Activated CD4-positive, alpha-beta T cell treated with anti-CD3 and anti-CD28 coated beads for 24 hours (primary cell): ENCODE data around the gene ST7.
"Not testable (repeated sequence)": the region's sequence is repeated elsewhere in the genome, so short reads cannot be mapped to it uniquely, and the experiment has no call there.

ENCODE experiments used
- DNase-seq, 2 donors: peaks; one replicate each; pipeline ENCODE4 v3.0.0-alpha.2; 2020; ENCODE audit warnings: low read depth in 2 of 2

The ST7 gene

DNA sequence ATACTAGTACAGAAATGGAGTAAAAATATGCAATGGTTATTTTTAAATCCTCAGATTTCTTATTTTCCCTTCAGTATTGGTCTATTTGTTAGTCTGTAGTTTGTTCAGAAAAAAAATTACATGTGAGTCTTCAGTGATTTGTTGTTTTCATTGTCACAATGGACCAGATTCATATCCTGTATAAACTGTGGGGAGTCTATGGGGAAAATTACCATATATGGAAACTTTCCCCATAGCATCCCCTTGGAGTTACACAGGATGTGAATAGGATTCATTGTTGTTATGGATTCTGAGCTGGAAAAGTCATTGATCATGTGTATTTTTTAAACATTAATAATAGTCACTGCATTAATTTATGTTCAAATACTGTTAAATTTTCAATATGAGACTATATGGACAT lies 72.6 kb downstream of the ST7 start:
- no peak for DNase-seq

DNA sequence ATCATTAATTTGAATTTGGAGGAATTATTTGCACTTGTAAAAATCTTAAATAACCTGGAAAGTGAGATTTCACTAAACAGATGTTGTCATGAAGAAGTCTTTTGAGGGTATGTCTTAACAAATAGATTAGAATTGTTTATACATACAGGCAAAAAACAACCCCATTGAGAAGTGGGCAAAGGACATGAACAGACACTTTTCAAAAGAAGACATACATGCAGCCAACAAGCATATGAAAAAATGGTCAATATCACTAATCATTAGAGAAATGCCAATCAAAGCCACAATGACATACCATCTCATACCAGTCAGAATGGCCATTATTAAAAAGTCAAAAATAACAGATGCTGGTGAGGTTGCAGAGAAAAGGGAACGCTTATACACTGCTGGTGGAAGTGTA lies 77.0 kb downstream of the ST7 start:
- DNase-seq: not testable (repeated sequence)

DNA sequence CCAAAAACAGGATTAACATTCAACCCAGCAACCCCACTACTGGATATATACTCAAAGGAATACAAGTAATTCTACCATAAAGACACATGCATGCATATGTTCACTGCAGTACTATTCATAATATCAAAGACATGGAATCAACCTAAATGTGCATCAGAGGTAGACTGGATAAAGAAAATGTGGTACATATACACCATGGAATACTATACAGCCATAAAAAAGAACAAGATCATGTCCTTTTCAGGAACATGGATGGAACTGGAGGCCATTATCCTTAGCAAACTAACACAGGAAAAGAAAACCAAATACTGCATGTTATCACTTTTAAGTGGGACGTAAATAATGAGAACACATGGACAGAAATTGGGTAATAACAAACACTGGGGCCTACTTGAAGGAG lies 77.5 kb downstream of the ST7 start:
- DNase-seq: not testable (repeated sequence)

DNA sequence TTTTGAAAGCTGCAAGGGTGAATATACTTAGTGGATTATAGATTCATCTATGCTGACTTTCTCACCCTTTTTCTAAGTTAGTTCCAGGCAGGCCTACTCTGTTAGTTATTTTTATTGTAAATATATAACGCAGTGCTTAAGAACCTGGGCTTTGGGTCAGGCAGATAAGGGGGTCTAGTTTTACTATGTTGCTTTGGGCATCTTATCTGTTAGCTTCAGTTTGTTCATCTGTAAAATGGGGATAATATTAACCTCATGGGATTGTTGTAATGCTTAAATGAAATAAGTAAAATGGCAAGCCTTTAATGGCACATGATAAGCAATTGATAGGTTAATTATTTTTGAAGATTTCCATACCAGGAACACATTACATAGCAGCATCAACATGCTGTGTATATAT lies 79.5 kb downstream of the ST7 start:
- DNase-seq: no peak

DNA sequence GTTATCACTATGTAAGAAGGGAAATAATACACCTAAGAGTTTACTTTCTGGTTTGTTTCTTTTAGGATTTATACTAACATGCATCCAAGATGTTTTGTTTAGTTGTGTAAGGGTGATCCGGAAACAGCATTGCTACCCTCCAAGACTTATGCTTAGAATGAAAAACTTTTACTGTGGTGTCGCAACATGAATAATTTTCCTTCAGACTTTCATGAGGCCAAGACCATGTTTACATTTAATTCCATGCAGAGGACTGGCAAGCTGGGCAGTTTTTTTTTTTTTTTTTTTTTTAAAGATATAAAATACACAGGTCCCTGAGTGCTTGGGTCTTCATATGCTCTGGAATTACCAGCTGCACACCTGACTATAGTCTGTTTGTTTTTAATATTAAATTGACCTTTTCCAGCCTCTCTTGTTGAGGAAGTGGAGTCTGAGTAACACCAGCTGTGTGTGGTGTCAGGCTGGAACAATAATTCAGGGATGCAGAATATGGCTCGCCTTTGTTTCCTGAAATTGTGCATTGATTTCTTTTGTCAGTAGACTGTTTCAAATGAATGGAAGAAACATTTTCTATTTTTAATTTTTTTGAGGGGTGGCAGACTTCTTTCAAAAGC lies 81.7 kb downstream of the ST7 start:
- no peak for DNase-seq

DNA sequence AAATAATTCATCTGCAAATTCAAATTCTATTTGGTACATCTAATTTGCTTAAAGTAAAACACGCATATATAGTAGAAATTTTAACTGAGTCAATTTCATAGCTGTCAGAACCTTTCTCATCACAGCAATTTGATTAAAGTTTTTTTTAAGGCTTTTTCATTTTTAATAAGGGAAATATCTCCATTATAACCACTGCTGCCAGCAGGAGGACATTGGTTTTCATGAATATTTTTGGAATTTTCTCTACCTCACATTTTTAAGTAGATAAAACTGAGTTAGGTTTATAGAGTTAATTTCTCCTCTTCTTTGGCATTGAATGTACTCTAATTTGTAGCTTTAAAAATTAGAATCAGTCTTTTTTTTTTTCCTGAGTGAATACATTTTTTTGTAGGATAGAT lies 82.2 kb downstream of the ST7 start:
- DNase-seq: no peak

DNA sequence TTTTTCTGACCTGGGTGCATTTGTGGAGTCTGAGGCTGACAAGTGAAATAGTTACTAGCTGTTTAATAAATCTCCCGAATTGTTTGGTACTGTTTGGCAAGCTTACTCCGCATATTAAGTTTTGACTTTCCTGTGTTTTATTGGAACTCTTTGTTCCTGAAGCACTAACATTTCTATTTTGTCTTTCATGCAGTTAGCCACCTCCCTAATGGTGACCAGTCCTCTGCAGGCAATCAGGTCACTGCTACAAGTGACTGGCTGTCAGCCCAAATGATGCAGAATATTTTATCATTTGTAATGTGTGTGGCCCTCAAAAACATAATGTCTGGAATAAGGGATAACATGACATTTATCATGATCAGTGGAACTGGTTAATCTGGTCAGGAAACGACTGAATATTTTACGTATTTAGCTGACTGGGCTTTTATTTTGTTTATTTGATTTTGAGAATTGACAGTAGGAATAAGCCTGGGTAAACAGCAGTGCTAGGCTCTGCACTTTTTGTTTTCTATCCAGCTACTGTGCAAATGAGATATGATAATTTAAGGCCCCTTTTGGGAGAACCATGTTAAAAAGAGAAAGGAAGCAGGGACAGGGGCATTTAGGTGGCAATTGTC lies 82.9 kb downstream of the ST7 start:
- DNase-seq: no peak

DNA sequence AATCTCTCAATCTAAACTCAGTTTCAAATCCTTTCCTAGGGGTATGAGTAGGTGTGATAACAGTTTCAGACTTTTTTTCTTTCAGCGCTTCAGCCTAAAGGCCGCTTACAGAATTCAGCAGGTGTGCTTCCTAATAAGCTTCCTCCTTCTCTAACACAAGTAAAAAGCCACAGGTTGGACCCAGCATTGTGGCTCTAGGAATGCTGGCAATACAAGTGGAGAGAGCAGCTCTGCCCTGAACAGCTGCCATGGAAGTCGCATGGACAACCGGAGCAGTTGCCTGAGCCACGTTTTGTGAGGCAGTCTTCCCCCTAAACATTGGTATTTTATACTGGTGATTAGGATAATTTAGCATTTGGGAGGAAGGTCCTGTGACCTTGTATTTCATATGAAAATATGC lies 83.5 kb downstream of the ST7 start:
- no peak for DNase-seq

DNA sequence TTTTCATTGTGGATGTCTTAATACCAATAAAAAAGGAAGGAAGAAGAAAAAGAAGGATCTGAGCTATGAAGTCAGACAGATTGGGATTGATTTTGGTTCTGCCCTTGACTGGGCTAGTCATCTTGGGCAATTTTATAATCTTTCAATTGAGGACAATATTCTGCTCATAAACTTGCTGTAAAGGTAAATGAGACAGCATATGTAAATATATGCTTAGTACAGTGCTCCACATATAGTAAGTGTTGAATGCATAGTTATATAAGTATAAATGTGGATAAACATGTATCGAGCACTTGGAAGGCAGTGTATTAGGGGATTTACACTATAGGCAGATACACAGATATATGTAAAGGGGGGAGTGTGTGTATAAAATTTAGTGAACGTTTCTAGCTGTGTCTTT lies 85.1 kb downstream of the ST7 start:
- no peak for DNase-seq

DNA sequence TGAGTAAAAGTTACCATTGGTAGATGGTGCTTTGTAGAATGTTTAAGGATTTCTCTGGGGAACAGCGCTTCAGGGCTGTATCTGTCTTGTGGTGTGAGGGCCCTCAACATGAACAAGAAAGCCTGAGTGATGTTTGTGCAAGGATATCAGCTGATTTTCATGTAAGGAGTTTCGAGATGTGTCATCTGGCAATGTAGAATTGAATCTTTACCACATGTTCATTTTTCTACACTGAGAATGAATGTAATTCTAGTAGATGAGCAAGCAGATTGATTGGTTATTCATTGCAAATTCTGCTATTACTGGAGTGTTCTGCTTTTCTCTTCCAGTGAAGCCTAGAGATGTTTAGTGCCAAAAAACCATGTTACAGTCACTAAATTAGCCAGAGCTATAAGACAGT lies 87.7 kb downstream of the ST7 start:
- DNase-seq: no peak

DNA sequence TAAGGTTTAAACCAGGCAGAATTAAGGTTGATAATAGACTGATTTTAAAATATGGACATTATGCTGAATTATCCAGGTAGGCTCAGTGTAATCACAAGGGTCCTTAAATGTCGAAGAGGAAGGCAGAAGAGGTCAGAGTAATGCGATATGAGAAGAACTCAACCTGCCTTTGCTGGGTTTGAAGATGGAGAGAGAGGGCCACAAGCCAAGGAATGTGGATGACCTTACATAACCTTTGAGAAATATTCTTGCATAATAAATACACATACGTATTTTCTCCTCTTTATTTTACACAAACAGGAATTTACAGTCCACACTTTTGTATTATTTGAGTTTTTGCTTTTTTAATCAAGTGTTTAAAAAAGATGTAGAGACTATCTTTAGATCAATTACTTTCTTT lies 88.5 kb downstream of the ST7 start:
- DNase-seq: no peak

DNA sequence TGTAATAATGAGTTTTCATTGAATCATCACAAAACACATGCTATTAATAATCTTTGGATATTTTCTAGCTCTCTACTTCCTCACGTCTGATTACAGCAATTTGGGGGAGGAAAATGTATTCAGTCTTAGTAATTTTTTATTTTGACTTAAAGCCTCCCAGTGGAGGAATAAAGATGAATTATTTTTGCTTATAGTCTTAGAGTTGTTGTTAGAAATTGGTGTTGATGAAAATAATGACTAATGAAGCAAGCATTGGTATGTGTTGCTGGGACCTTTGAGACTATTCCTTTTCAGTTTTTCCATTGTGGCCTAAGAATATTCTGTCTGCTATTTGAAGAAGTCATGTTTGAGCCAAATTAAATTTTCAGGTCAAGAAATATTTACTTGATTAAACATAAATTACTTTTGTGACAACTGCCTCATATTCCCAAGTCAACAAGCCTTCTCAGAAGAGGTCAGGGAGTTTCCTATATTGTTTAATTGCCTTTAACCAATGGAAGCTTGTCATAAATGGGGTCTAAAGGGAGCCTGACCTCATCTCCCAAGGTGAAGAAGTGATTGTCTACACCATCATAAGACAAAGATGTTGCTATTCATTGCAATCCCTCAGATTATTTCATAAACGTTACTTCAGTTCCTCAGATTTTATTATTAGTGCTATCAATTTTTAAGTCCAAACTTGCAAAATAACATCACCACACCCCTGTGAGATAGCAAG lies 90.0 kb downstream of the ST7 start:
- DNase-seq: no peak

DNA sequence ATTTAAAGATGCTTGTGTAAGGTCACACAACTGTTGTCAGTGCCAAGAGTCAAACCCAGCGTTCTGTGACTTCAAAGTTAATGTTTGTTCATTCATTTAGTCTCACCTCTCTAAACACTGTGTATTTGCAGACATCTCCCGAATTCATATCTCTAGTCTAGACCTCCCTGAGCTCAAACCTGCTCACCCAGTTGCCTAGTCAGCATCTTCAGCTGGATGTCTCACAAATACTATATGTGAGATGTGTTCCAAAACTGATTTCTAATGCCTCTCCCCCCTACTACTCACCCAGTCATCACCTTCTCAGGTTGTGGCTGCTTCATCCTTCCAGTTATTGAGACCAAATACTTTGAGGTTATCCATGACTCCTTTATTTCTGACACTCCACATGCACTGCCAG lies 91.4 kb downstream of the ST7 start:
- DNase-seq: no peak

DNA sequence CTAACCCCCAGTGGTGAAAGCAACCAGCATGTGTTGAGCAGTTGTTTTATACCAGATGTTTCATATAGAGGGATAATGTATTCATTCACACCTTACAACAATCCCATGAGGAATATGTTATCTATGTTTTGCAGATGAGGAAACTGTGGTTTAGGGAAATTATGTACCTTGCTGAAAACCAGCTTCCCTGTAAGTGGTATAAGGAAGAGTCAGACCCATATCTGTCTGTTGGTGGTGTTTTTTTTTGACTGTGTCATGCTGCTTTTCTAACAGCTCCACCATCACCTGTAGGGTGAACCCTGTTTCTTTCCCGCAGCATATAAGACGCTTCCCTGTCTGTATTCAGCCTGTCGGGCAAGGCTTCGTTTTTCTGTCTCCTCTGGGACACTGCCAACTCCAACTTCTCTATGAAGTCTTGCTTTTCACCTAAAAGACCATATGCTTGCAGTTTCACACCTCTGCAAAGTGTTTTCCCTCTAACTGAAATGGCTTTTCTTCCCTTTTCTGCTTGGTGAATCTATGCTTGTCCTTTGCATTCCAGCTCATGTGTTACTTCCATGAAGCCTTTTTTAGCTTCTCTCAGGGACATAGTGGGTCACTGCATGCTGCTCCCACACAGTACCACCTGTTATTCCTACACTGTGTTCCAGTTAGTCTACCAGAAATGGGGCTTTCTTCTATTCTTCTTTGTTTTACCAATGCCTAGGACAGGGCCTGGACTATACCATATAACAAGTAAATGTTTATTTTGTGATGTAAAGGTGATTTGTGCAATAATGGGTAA lies 92.8 kb downstream of the ST7 start:
- DNase-seq: no peak

DNA sequence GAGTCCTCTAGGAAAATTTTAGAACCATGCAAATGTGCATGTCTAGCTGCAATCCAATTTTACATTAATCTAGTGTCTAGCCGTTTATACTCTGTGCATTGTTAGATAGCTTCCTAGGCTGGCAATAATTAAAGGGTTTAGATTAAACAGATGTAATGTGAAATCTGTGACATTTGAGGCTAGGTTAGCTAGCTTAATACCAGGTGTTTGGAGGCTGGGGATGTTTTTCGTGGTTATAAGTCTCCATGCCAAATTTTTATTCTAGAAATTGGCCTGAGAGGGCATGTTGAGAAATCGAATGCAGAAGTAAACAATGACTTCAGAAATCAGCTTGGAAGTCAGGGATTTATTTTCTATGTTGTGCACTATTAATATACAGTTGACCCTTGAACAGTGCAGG lies 94.2 kb downstream of the ST7 start:
- DNase-seq: no peak

DNA sequence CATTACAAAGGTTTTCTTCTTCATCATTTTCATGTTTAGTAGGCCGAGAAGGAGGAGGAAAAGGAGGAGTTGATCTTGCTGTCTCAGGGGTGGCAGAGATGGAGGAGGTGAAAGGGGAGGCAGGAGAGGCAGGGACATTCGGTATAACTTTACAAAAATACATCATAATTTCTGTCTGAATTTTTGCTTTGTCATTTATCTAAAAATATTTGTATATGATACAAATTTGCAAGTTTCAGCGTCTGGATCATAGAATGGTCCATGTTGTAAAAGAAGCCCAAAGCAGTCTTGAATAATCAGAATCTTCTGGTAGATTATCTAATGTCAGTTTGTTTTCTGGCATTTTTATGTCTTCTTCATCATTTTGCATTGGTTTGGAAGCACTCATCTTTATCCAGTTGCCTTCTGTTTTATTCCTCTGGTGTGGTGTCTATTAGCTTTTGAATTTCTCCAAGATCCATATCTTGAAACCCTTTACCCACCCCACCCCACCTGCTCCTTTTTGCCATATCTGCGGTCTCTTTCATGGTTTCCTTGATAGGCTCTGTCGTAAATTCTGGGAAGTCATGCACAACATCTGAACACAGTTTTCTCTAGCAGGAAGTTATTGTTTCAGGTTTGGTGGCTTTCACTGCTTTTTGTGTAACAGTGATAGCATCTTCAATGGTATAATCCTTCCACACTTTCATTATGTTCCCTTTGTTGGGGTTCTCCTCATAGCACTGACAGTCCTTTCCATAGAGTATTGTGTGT lies 95.0 kb downstream of the ST7 start:
- DNase-seq: no peak

DNA sequence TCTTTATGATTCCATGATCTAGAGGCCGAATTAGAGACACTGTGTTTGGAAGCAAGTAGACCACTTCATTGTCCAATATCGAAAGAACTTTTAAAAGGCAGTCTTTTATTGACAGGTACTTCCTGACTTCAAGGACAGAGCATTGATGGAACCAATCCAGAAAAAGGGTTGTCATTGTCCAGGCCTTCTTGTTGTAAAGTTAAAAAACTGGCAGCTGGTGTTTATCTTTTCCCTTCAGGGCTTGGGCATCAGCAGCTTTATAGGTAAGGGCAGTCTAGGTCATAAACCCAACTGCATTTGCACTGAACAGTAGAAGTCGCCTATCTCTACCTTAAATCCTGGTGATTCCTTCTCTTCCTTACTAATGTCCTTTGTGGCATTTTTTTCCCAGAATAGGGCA lies 95.6 kb downstream of the ST7 start:
- DNase-seq: no peak

DNA sequence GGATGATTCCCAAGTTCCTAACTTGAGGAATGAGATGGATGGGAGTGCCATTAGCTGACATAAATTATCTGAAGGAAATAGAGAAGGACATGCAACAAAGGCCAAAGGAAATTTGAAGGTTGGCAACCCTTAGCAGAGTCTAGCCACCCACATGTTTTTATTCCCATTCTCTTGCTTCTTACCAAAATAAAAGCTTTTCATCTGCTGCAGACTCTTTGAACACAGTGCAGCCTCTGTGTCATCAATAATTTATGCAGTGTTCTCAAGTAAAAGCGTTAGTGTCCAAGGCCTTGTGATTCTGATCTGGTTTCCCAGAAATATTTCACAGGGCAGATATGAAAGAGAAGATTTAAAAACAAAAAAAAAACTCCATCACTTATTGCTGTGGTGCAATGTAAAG lies 98.5 kb downstream of the ST7 start:
- DNase-seq: no peak

DNA sequence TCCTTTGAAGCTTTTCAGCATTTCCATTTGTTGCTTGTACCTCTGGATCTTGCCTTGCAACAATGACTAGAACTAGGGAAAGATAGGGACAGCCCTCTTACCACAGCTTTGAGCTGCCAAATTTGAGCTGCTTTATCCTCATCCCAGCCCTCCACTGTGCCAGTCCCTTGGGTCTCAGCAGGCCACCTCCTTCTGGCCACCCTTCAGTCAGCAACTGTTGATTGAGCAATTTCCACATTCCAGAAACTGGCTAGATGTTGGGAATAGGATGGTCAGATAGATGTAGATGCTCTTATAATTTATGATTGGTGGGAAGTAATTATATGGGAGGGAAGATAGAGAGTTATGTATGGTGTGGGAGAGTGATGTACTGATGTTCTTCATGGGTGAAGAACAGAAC lies 100.1 kb downstream of the ST7 start:
- DNase-seq: no peak

DNA sequence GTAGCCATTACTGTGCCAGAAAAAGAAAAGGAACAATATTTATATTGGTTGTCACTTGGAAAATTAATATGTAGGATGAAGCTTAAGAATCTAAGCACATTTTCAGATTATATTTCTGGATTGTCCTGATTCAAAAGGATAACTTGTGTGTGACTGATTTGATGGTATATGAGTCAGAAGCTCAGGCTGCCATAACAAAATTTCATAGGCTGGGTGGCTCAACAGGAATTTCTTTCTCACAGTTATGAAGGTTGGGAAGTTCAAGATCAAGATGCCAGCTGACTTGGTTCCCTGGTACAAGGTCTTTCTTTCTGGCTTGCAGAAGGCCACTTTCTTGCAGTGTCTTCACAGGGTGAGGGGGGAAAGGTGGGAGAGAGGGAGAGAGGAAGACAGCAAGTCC lies 108.5 kb downstream of the ST7 start:
- DNase-seq: no peak

DNA sequence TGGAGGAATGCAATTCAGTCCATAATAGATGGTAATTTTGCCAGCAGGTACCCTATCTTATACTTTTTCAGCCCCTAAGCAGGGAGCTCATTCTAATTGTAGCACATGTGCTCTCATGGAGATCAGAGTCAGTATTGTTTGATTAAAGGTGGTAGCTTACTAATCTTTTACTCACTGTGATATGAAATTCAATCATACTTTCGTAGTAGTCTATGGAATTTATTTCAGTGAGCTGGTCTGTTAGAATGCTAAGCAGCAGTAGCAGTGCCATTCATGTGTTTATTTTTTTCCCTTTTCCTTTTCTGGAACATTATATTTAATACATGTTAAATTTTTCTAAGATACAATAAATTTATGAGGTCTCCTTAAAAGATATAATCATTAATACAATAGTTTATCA lies 109.0 kb downstream of the ST7 start:
- no peak for DNase-seq

DNA sequence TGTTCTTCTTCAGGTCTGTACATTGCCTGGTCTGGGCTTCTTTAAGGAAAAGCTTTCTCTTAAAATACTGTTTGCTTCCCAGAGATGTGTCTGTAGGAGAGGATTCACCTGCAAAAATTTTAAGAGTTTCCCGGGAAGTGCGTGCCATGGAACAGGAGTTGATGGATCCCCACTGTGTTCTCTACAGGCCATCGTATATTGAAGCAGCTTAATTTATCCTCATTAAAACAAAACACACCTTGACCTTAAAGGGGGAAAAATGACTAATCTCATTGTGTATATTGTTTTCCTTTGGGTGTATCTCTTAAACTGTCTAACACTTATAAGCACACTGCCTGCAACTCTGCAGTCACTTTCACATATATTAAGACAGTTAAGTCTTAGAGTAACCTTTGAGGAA lies 111.4 kb downstream of the ST7 start:
- DNase-seq: no peak
